CD14-positive monocyte (primary cell): ENCODE results near the gene RAB11FIP4. TPM values are rescaled to one million over a fixed set of nuclear protein-coding genes. Genes with fewer than 3 reads are reported as not detected.

Experiments
- DNase-seq, 3 donors: peaks; one replicate each; pipeline ENCODE4 v3.0.0-alpha.2; 2011 to 2022
- H2AFZ ChIP-seq: 2 replicates; pipeline ENCODE4 v1.6.0; 2012; ENCODE audit warnings: mild to moderate bottlenecking, low read depth, low read length, inconsistent platforms; ENCODE audit not compliant: insufficient read depth, poor library complexity, severe bottlenecking
- H3K27ac ChIP-seq, 2 donors: 1 replicate in 1 of 2; 2 replicates in 1 of 2; pipeline ENCODE4 v1.5.1; 2012 to 2013; ENCODE audit warnings: low read length in 2 of 2, control low read depth in 1 of 2, inconsistent platforms in 1 of 2, low read depth in 1 of 2, mild to moderate bottlenecking in 1 of 2
- H3K27me3 ChIP-seq, 2 donors: one replicate each; pipeline versions ENCODE4 v1.6.0 to v1.6.1; 2011 to 2013; ENCODE audit warnings: low read length in 2 of 2; ENCODE audit not compliant: control insufficient read depth in 2 of 2, insufficient read depth in 2 of 2
- H3K36me3 ChIP-seq, 2 donors: replicated peaks in 1 of 2; 1 replicate in 1 of 2; 2 replicates in 1 of 2; pipeline versions ENCODE4 v1.5.1 to v1.6.1; 2012 to 2013; ENCODE audit warnings: low read length in 2 of 2, control low read depth in 1 of 2, inconsistent platforms in 1 of 2, mild to moderate bottlenecking in 1 of 2; ENCODE audit not compliant: insufficient read depth in 2 of 2, control insufficient read depth in 1 of 2
- H3K4me1 ChIP-seq, 2 donors: 1 replicate in 1 of 2; 2 replicates in 1 of 2; pipeline versions ENCODE4 v1.5.1 to v1.6.1; 2012 to 2013; ENCODE audit warnings: low read length in 2 of 2, control low read depth in 1 of 2, inconsistent platforms in 1 of 2, mild to moderate bottlenecking in 1 of 2, moderate library complexity in 1 of 2; ENCODE audit not compliant: insufficient read depth in 2 of 2, control insufficient read depth in 1 of 2
- H3K4me2 ChIP-seq: replicated peaks from 2 replicates; pipeline ENCODE3; 2012; ENCODE audit warnings: low read length, moderate library complexity, mild to moderate bottlenecking; ENCODE audit not compliant: poor library complexity, severe bottlenecking; ENCODE audit errors: extremely low read depth
- H3K4me3 ChIP-seq, 3 experiments: fragments of 200-600 bp in 1 of 3; sonication (generic) in 1 of 3; replicated peaks in 1 of 3; 1 replicate in 2 of 3; 2 replicates in 1 of 3; pipeline ENCODE4 v1.5.1; 2011 to 2013; ENCODE audit warnings: low read length in 3 of 3, mild to moderate bottlenecking in 3 of 3, control low read depth in 2 of 3, low read depth in 2 of 3, inconsistent platforms in 1 of 3, moderate library complexity in 1 of 3
- H3K79me2 ChIP-seq: 2 replicates; pipeline ENCODE4 v1.6.0; 2012; ENCODE audit warnings: mild to moderate bottlenecking, control low read depth, inconsistent platforms, low read length, moderate library complexity; ENCODE audit not compliant: insufficient read depth
- H3K9ac ChIP-seq: 2 replicates; pipeline ENCODE4 v1.6.0; 2017; ENCODE audit warnings: low read length, mild to moderate bottlenecking; ENCODE audit not compliant: insufficient read depth, poor library complexity, severe bottlenecking
- H3K9me3 ChIP-seq, 2 donors: replicated peaks in 1 of 2; 1 replicate in 1 of 2; 2 replicates in 1 of 2; pipeline versions ENCODE4 v1.5.1 to v1.6.1; 2012 to 2013; ENCODE audit warnings: low read length in 2 of 2, control low read depth in 1 of 2; ENCODE audit not compliant: control insufficient read depth in 1 of 2, insufficient read depth in 1 of 2
- H4K20me1 ChIP-seq: 2 replicates; pipeline ENCODE4 v1.6.0; 2012; ENCODE audit warnings: mild to moderate bottlenecking, low read length, control low read depth, moderate library complexity; ENCODE audit not compliant: insufficient read depth
- H3K27ac Mint-ChIP-seq, 7 donors: one replicate each; pipeline ENCODE4 v1.8.0; 2020; ENCODE audit warnings: mild to moderate bottlenecking in 7 of 7, mixed read lengths in 7 of 7, moderate library complexity in 6 of 7, inconsistent platforms in 2 of 7
- H3K27me3 Mint-ChIP-seq, 3 donors: one replicate each; pipeline ENCODE4 v1.8.0; 2021 to 2022; ENCODE audit warnings: low read depth in 3 of 3, mild to moderate bottlenecking in 3 of 3, mixed read lengths in 3 of 3, moderate library complexity in 3 of 3, inconsistent platforms in 1 of 3
- H3K36me3 Mint-ChIP-seq, 2 donors: one replicate each; pipeline ENCODE4 v1.8.0; 2020; ENCODE audit warnings: mixed read lengths in 2 of 2, inconsistent platforms in 1 of 2, mild to moderate bottlenecking in 1 of 2
- H3K4me1 Mint-ChIP-seq: one replicate; pipeline ENCODE4 v1.8.0; 2020; ENCODE audit warnings: mild to moderate bottlenecking, mixed read lengths
- H3K4me3 Mint-ChIP-seq, 2 donors: one replicate each; pipeline ENCODE4 v1.8.0; 2020; ENCODE audit warnings: mild to moderate bottlenecking in 2 of 2, mixed read lengths in 2 of 2, moderate library complexity in 1 of 2
- H3K9me3 Mint-ChIP-seq, 7 donors: one replicate each; pipeline ENCODE4 v1.8.0; 2020 to 2022; ENCODE audit warnings: mixed read lengths in 7 of 7, mild to moderate bottlenecking in 6 of 7, moderate library complexity in 6 of 7, inconsistent platforms in 2 of 7
- CTCF ChIP-seq: fragments of 200-600 bp; IDR thresholded peaks from one replicate; pipeline ENCODE4 v1.8.0; 2022; ENCODE audit warnings: antibody characterized with exemption, mild to moderate bottlenecking
- WGBS: methylation state at CpG from one replicate; pipeline ENCODE4 v1.1.5; 2013; ENCODE audit warnings: missing lambda C conversion rate; ENCODE audit not compliant: insufficient coverage; 5-methylcytosine and 5-hydroxymethylcytosine counted together
- intact Hi-C, 2 donors: fragments of 100-400 bp; cut with micrococcal nuclease; formaldehyde crosslinking; loops; one replicate each; pipeline versions ENCODE4 v1.15.0 to v1.15.1; 2023
- polyA plus RNA-seq, 3 donors: library from polyadenylated mRNA; depleted of rRNA in 1 of 3; unstranded in 2 of 3; stranded (reverse) in 1 of 3; fragments of 300-500 nt in 2 of 3; fragments of >200 nt in 1 of 3; fragmentation: Illumina TruSeq in 2 of 3; gene quantifications; 1 replicate in 2 of 3; 2 replicates in 1 of 3; pipeline ENCODE4 v1.2.3, GENCODE V29; 2012 to 2021

Gene RAB11FIP4
- polyA plus RNA-seq, 3 donors, result 10.4 to 21.9 (median 16.2) TPM

- no peak overlapping the region for H3K4me3 Mint-ChIP-seq
- TF ChIP-seq CTCF, result no peak
- no peak overlapping the region for H3K27ac Mint-ChIP-seq
Measured at GRCh38 chr17:31466096-31466760, 74.8 kb downstream of the RAB11FIP4 start.

GRCh38 chr17:31467502-31468256, 76.2 kb downstream of the RAB11FIP4 start:
- Mint-ChIP-seq H3K36me3 (no peaks in the 10 kb centered on the region), H3K27ac (no peak overlapping the region), H3K27me3 (peaks cover 5 to 11% (median 6%) of the 10 kb centered on the region in 3 donors), H3K4me3 (no peak overlapping the region), H3K4me1 (peaks cover 7% of the 10 kb centered on the region), H3K9me3 (peaks cover 0 to 5% (median 0%) of the 10 kb centered on the region in 7 donors)
- Histone ChIP-seq H2AFZ (no peak overlapping the region), H3K79me2 (no peaks in the 10 kb centered on the region), H4K20me1 (no peaks in the 10 kb centered on the region), H3K4me1 (peaks cover 0 to 6% of the 10 kb centered on the region in 2 donors), H3K36me3 (no peaks in the 10 kb centered on the region), H3K4me2 (no peak overlapping the region), H3K27me3 (no peaks in the 10 kb centered on the region), H3K9ac (no peak overlapping the region), H3K27ac (no peak overlapping the region), H3K9me3 (no peaks in the 10 kb centered on the region), H3K4me3 (no peak overlapping the region)
- TF ChIP-seq CTCF, result no peak
- intact Hi-C loops, result no loop called here
- 92% methylated on average over 8 of the region's 11 CpGs for WGBS
- DNase-seq, result no peak

More at GRCh38 chr17:31466096-31466760, 74.8 kb downstream of the RAB11FIP4 start:
- 100% methylated on average over 1 of the region's 12 CpGs for WGBS
- intact Hi-C loops, result no loop called here
- Histone ChIP-seq H3K4me1 (peaks cover 0 to 6% of the 10 kb centered on the region in 2 donors), H3K27me3 (no peaks in the 10 kb centered on the region), H3K79me2 (no peaks in the 10 kb centered on the region), H3K27ac (no peak overlapping the region), H4K20me1 (no peaks in the 10 kb centered on the region), H3K36me3 (no peaks in the 10 kb centered on the region), H3K4me3 (no peak overlapping the region), H3K9me3 (no peaks in the 10 kb centered on the region), H3K4me2 (no peak overlapping the region), H2AFZ (no peak overlapping the region), H3K9ac (no peak overlapping the region)
- H3K27me3 Mint-ChIP-seq, result peaks cover 0 to 7% (median 4%) of the 10 kb centered on the region in 3 donors
- H3K9me3 Mint-ChIP-seq, result peaks cover 0 to 5% (median 0%) of the 10 kb centered on the region in 7 donors
- DNase-seq, result no peak
- H3K36me3 Mint-ChIP-seq, result no peaks in the 10 kb centered on the region
- H3K4me1 Mint-ChIP-seq, result peaks cover 7% of the 10 kb centered on the region
